ENCODE data around the gene CTNNA2.

Gene CTNNA2

GRCh38 chr2:80322958-80323357, 810.1 kb downstream of the CTNNA2 start:
- DNase-seq (no peak), ATAC-seq (ENCODE audit: insufficient read depth, low read depth) (no peak)
- TF ChIP-seq CTCF (IDR thresholded peaks at IDR 0.05; ENCODE audit: borderline replicate concordance, extremely low read depth, low read length, poor library complexity, severe bottlenecking) = no peak
- TF ChIP-seq EZH2 (IDR thresholded peaks at IDR 0.05; ENCODE audit: borderline replicate concordance, low read depth, low read length, severe bottlenecking) = no peak
- Histone ChIP-seq H4K20me1 (ENCODE audit: insufficient read depth, low read length) (no peaks in the 10 kb centered on the region), H3K27me3 (ENCODE audit: insufficient read depth, low read length, poor library complexity) (no peaks in the 10 kb centered on the region), H3K36me3 (ENCODE audit: insufficient read depth, low read length) (no peaks in the 10 kb centered on the region), H3K9ac (ENCODE audit: low read depth, low read length) (no peak overlapping the region), H3K4me3 (ENCODE audit: low read depth in 1 of 2, low read length in 2 of 2) (no peak overlapping the region), H3K79me2 (ENCODE audit: insufficient read depth, low read length) (no peaks in the 10 kb centered on the region), H2AFZ (ENCODE audit: low read depth, low read length) (no peak overlapping the region), H3K9me3 (ENCODE audit: insufficient read depth, low read length, severe bottlenecking) (no peaks in the 10 kb centered on the region), H3K4me2 (ENCODE audit: insufficient read depth, low read length) (no peak overlapping the region), H3K4me1 (ENCODE audit: insufficient read depth, low read length) (no peaks in the 10 kb centered on the region), H3K27ac (ENCODE audit: low read length) (no peak overlapping the region)

GRCh38 chr2:80323610-80324009, 810.8 kb downstream of the CTNNA2 start:
- no peaks in the 10 kb centered on the region for H3K36me3 ChIP-seq (ENCODE audit: insufficient read depth, low read length)
- no peak overlapping the region for H2AFZ ChIP-seq (ENCODE audit: low read depth, low read length)
- DNase-seq (no peak), ATAC-seq (ENCODE audit: insufficient read depth, low read depth) (no peak)
- no peak overlapping the region for H3K4me3 ChIP-seq (ENCODE audit: low read depth in 1 of 2, low read length in 2 of 2)
- no peaks in the 10 kb centered on the region for H4K20me1 ChIP-seq (ENCODE audit: insufficient read depth, low read length)
- no peaks in the 10 kb centered on the region for H3K9me3 ChIP-seq (ENCODE audit: insufficient read depth, low read length, severe bottlenecking)
- H3K27ac ChIP-seq (ENCODE audit: low read length) = no peak overlapping the region
- no peak overlapping the region for H3K9ac ChIP-seq (ENCODE audit: low read depth, low read length)
- H3K79me2 ChIP-seq (ENCODE audit: insufficient read depth, low read length) = no peaks in the 10 kb centered on the region
- no peak overlapping the region for H3K4me2 ChIP-seq (ENCODE audit: insufficient read depth, low read length)
- H3K4me1 ChIP-seq (ENCODE audit: insufficient read depth, low read length) = no peaks in the 10 kb centered on the region
- TF ChIP-seq EZH2 (IDR thresholded peaks at IDR 0.05; ENCODE audit: borderline replicate concordance, low read depth, low read length, severe bottlenecking) (no peak), CTCF (IDR thresholded peaks at IDR 0.05; ENCODE audit: borderline replicate concordance, extremely low read depth, low read length, poor library complexity, severe bottlenecking) (no peak)
- no peaks in the 10 kb centered on the region for H3K27me3 ChIP-seq (ENCODE audit: insufficient read depth, low read length, poor library complexity)

DNA sequence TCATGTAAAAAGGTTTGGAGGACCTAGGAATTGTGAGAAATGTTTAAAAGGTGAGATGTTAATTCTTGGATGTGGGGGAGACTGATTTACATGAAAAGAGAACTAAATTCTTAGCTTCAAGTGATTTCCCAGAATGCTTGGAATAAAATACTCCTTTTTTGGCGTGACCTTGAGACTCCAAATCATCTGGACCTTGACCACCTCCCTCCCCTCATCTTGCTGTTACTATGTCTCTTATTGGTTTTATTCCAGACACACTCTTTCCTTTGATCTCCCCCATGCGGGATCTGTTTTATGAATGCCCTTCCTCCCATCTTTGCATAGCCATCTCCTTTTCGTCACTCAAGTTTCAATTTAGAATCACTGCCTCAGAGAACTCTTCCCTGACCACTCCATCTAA, 811.7 kb downstream of the CTNNA2 start:
- Histone ChIP-seq H3K27me3 (ENCODE audit: insufficient read depth, low read length, poor library complexity) (no peaks in the 10 kb centered on the region), H3K4me3 (ENCODE audit: low read depth in 1 of 2, low read length in 2 of 2) (no peak overlapping the region)

More for the DNA sequence above, 811.7 kb downstream of the CTNNA2 start:
- Histone ChIP-seq H2AFZ (ENCODE audit: low read depth, low read length) (no peak overlapping the region), H4K20me1 (ENCODE audit: insufficient read depth, low read length) (no peaks in the 10 kb centered on the region), H3K79me2 (ENCODE audit: insufficient read depth, low read length) (no peaks in the 10 kb centered on the region), H3K9ac (ENCODE audit: low read depth, low read length) (no peak overlapping the region), H3K4me1 (ENCODE audit: insufficient read depth, low read length) (no peaks in the 10 kb centered on the region), H3K9me3 (ENCODE audit: insufficient read depth, low read length, severe bottlenecking) (no peaks in the 10 kb centered on the region), H3K27ac (ENCODE audit: low read length) (no peak overlapping the region), H3K36me3 (ENCODE audit: insufficient read depth, low read length) (no peaks in the 10 kb centered on the region), H3K4me2 (ENCODE audit: insufficient read depth, low read length) (no peak overlapping the region)
- DNase-seq (no peak), ATAC-seq (ENCODE audit: insufficient read depth, low read depth) (no peak)
- no peak for TF ChIP-seq CTCF (IDR thresholded peaks at IDR 0.05; ENCODE audit: borderline replicate concordance, extremely low read depth, low read length, poor library complexity, severe bottlenecking)
